G401 (cell line): ENCODE results near the gene SHLD1. TPM values are rescaled to one million over a fixed set of nuclear protein-coding genes. Genes with fewer than 3 reads are reported as not detected.
"Not testable (repeated sequence)": the region's sequence is repeated elsewhere in the genome, so short reads cannot be mapped to it uniquely, and the experiment has no call there.

Experiments
- DNase-seq: peaks from one replicate; pipeline ENCODE4 v3.0.0-alpha.2; 2015; ENCODE audit warnings: low spot score
- in situ Hi-C: cut with HindIII; loops from 2 replicates; pipeline ENCODE4 v1.10.0; 2016; ENCODE audit warnings: low sequenced_read_pairs, mixed read lengths
- total RNA-seq: library from RNA; depleted of rRNA; stranded (reverse); fragments of >200 nt; shearing (Covaris generic); gene quantifications from 2 replicates; pipeline ENCODE4 v1.2.3, GENCODE V29; 2014

Gene SHLD1
- total RNA-seq, 1 experiment from 2014 or later = 3.2 TPM

GRCh38 chr20:5731753-5732366 is 18.3 kb upstream of the SHLD1 start:
- peak; percentile 98 for DNase-seq
- in situ Hi-C loops = no loop called here

DNA sequence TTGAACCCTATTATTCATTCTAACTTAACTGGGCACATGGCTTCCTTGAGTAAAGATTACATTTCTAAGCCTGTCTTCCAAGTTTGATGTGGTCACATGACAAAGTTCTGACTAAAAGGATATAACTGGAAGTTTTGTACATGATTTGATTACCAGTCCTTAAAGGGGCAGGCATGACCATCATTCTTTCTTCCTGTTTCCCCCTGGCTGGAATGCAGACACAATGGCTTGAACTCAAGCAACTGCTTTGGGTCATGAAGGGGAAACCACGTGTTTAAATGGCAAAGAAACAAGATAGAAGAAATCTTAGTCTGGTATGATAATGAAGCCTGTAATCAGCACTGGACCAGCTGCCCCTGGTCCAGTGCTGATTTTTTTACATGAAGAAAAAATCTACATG is 15.6 kb upstream of the SHLD1 start:
- DNase-seq = no peak
- in situ Hi-C loops = no loop called here

DNA sequence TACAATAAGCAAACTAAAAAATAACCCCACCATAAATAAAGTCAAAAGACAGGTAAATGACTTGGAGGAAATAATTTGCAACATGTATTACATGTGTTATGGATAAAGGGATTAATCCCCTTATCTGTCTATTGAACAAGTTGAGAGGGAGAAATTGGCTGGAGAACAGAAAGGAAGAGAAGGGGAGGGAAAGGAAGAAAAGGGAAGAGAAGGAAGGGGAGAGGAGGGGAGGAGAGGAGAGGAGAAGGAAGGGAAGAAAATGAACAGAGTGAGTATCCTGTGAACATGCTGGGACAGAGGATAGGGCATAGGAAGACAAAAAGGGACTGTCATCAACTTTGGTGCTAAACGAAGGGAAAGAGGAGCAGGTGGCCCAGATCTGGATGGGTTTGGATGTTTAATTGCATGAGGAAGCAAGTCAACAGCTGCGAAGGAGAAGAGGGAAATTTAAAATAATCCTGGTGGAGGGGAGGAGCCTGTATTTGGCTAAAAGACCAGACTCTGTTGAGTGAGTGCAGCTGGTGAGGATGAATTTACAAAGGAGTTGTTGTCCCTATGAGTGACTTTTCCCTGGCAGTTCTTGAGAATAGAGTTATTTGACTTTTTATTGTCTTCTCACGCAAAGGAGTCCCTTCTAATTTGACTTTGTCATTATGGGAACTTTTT is 14.2 kb upstream of the SHLD1 start:
- no peak for DNase-seq
- in situ Hi-C loops = no loop called here

DNA sequence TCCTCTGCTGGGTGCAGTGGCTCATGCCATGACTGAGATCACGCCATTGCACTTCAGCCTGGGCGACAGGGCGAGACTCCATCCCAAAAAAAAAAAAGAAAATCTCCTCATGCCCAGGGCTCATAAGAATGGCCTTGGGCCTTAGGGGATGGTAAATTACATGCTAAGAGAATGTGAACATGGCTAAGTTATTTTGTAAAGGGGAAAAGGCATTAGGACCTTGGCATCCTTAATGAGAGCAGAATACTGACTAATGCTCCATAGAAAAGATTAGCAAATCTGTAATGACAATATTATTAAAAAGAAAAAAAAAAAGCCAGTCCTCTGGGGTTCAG is 12.6 kb upstream of the SHLD1 start:
- no peak for DNase-seq
- in situ Hi-C loops = no loop called here

GRCh38 chr20:5737966-5738365 is 12.2 kb upstream of the SHLD1 start:
- in situ Hi-C loops = no loop called here
- DNase-seq = no peak

GRCh38 chr20:5740643-5741042 is 9.6 kb upstream of the SHLD1 start:
- in situ Hi-C loops, DNase-seq: not testable (repeated sequence)

DNA sequence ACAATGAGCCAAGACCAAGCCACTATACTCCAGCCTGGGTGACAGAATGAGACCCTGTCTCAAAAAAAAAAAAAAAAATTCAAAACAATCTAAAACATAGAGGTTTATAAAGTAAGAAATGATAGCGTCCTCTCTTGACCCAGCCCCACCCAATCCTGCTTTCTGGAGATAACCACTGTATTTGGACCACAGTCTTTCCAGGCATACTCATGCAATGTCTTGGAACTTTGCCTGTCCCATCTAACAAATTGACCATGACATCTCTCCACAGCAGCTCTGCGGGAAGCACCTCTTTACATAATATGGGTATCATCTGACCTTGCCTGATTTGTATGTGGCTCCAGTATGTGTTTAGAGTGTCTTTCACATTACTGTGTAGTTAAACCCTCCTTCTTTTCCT is 9.1 kb upstream of the SHLD1 start:
- peak; percentile 93 for DNase-seq
- in situ Hi-C loops = no loop called here

GRCh38 chr20:5742041-5742440 is 8.2 kb upstream of the SHLD1 start:
- DNase-seq = no peak

GRCh38 chr20:5745416-5746030 is 4.7 kb upstream of the SHLD1 start:
- in situ Hi-C loops = no loop called here
- DNase-seq = peak; percentile 35

More at GRCh38 chr20:5742041-5742440, 8.2 kb upstream of the SHLD1 start:
- in situ Hi-C loops = no loop called here

DNA sequence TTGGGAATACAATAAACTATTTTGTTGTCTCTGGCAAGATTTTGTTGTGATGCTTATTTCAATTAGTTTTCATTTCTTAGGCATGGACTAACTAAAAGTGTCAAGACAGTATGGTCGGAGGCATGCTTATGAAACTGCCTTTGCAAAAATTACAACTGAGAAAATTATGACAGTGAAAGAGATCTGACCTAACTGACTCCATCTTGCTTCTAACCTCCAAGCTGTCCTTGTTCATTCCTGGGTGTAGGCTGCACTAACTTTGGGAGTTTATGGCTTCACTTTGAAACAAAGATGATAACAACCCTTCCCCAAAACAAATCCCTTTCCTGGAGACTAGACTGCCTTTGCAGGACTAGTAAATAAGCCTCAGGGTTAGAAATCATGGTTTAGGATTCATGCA is 4.1 kb upstream of the SHLD1 start:
- in situ Hi-C loops = no loop called here

GRCh38 chr20:5748246-5748645 is 2.0 kb upstream of the SHLD1 start:
- in situ Hi-C loops = no loop called here
- DNase-seq = no peak

More for the DNA sequence above, 4.1 kb upstream of the SHLD1 start:
- DNase-seq = no peak

DNA sequence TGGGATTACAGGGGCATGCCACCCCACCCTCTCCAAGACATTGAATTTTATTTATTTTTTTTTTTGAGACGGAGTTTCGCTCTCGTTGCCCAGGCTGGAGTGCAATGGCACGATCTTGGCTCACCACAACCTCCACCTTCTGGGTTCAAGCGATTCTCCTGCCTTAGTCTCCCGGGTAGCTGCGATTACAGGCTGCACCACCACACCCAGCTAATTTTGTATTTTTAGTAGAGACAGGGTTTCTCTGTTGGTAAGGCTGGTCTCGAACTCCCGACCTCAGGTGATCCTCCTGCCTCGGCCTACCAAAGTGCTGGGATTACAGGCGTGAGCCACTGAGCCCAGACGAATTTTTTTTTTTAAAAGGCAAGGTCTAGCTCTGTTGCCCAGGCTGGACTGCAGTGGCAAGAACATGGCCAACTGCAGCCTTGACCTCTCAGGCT is 669 bp upstream of the SHLD1 start:
- in situ Hi-C loops, DNase-seq: not testable (repeated sequence)

DNA sequence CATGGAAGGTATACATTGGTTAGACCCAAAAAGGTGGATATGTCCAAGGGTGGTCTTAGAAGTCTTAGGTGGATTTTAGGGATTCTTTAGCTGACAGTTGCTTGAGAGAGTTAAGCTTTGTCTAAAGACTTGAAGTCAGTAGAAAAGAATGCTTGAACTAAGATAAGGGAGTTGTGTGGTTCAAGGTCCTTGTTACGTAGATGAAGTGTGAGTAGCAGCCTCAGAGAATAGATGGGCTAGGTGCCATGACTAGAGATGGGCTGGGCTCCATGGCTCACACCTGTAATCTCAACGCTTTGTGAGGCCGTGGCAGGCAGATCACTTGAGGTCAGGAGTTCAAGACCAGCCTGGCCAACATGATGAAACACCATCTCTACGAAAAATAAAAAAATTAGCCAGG is 1.7 kb downstream of the SHLD1 start:
- DNase-seq = no peak
- in situ Hi-C loops = no loop called here

GRCh38 chr20:5753814-5754213 is 3.6 kb downstream of the SHLD1 start:
- in situ Hi-C loops = no loop called here

DNA sequence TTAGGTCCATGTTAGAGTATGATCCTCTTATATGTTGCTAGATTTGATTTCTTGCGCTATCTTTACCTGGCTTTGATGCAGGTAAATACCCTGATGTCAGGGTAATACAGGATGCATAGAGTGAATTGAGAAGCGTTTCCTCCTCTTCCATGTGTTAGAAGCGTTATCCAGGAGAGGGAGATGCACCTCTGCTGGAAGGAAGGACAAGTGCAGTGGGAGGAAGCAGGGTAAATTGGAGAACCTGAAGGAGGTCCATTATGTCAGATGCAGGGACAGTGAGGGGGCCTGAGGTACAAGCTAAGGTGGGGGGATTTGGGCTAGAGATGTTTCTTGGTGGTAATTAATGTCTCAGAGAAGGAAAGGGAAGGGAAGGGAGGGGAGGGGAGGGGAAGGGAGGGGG is 7.7 kb downstream of the SHLD1 start:
- in situ Hi-C loops = no loop called here

More at GRCh38 chr20:5753814-5754213, 3.6 kb downstream of the SHLD1 start:
- no peak for DNase-seq

GRCh38 chr20:5766085-5766764 is 16.0 kb downstream of the SHLD1 start:
- DNase-seq = no peak
- in situ Hi-C loops = no loop called here

More for the DNA sequence above, 7.7 kb downstream of the SHLD1 start:
- DNase-seq = no peak

DNA sequence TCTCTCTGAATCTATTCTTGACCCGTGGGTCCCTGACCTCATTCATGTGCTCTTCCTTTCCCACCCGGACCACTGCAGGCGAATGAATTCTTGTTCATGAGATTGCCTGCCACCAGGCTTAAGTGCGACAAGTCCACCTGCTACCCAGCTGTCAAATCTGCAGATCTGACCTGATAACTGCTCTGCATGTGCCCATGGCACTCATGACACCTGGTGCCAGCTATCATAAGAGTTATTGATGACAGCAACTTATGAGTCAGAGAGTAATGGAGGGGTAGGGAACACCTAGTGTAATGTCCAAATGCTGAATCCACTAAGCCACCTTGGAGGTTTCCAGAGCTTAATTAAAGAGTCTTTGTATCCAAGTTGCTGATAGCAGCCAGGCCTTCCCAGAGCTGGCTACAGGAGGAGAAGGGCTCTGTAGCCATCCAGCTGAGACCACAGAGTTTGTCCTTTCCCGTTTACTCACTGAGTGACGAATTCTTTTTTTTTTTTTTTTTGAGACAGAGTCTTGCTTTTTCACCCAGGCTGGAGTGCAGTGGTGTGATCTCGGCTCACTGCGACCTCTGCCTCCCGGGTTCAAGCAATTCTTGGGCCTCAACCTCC is 17.4 kb downstream of the SHLD1 start:
- DNase-seq = no peak
- in situ Hi-C loops = no loop called here

GRCh38 chr20:5770231-5770986 is 20.2 kb downstream of the SHLD1 start:
- in situ Hi-C loops = no loop called here

GRCh38 chr20:5770987-5771318 is 20.8 kb downstream of the SHLD1 start:
- no peak for DNase-seq
- in situ Hi-C loops = no loop called here

More at GRCh38 chr20:5770231-5770986, 20.2 kb downstream of the SHLD1 start:
- DNase-seq = no peak
